LNCAP (cell line): ENCODE data around the gene CIT.

Source experiments
- TF ChIP-seq, protein P1 (sequence below): fragments of 450-650 bp; IDR thresholded peaks from 2 replicates; pipeline ENCODE4 v1.5.1; 2017; ENCODE audit warnings: mild to moderate bottlenecking

Gene CIT

DNA sequence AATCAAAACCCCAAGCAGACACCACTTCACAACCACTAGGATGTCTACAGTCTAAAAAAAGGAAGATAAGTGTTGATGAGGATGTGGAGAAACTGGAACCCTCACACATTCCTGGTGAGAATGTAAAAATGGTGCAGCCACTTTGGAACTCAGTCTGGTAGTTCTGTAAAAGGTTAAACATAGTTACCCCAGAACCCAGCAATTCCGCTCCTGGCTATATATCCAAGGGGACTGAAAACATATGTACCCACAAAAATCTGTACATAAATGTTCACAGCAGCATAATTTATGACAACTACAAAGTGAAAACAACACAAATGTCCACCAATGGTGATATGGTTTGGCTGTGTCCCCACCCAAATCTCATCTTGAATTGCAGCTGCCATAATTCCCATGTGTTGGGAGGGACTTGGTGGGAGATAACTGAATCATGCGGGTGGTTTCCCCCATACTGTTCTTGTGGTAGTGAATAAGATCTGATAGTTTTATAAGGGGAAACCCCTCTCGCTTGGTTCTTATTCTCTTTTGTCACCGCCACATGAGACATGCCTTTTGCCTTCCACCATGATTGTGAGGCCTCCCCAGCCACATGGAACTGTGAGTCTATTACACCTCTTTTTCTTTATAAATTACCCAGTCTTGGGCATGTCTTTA lies 162.4 kb downstream of the CIT start:
- TF ChIP-seq, protein P1, sequence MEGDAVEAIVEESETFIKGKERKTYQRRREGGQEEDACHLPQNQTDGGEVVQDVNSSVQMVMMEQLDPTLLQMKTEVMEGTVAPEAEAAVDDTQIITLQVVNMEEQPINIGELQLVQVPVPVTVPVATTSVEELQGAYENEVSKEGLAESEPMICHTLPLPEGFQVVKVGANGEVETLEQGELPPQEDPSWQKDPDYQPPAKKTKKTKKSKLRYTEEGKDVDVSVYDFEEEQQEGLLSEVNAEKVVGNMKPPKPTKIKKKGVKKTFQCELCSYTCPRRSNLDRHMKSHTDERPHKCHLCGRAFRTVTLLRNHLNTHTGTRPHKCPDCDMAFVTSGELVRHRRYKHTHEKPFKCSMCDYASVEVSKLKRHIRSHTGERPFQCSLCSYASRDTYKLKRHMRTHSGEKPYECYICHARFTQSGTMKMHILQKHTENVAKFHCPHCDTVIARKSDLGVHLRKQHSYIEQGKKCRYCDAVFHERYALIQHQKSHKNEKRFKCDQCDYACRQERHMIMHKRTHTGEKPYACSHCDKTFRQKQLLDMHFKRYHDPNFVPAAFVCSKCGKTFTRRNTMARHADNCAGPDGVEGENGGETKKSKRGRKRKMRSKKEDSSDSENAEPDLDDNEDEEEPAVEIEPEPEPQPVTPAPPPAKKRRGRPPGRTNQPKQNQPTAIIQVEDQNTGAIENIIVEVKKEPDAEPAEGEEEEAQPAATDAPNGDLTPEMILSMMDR, result no peak

DNA sequence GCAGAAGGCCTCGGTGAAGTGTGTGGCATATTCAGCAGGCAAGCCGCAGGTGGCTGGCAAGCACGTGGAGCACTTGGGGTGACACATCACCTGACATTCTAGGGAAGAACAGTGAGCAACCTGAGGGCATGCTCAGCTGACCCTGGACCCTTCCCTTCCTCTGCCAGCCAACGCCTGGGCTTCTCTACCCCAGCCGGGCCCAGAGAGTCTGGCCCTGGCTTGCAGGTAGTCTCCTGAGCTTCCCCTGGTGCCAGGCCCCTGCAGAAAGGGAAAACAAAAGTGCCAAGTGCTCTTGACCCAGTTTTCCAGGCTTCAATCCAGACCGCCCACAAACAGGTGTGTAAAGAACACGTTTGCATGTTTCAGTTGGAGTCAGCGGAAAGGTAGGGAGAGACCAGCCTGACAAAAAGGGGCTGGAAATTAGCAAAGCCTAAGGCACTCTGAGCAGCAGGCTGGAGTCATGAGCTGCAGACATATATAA lies 163.5 kb downstream of the CIT start:
- TF ChIP-seq, protein P1, result no peak

DNA sequence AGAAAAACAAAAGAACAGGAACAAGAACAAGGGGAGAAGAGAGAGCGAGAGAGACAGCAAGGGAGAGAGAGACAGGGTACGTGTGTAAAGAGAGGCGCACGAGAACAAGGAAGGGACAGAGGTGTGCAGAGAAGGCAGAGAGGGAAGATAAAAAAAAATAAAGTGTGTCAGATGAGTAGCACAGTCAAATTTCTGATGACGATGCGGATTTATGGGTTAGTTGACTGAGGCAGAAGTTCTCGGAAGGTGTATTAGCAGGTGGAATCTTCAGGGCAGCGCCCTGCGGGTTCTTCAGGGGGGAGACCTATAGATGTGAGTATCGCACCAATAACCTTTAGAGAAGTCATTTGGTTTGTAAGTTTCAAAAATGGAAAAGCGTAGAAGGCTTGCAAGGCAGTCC lies 164.4 kb downstream of the CIT start:
- TF ChIP-seq, protein P1, result no peak

DNA sequence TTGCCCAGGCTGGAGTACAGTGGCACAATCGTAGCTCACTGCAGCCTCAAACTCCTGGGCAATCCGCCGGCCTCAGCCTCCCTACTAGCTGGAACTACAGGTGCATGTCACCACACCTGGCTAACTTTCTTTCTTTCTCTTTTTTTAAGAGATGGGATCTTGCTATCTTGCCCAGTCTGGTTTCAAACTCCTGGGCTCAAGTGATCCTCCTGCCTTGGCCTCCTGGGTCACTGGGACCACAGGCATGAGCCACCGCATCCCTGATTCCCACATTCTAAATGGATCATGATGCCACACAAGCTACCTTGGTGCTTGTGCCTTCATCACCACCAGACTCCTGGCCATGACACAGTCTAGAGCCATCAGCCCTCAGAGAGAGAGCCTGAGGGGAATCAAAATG lies 165.4 kb downstream of the CIT start:
- TF ChIP-seq, protein P1, result no peak

DNA sequence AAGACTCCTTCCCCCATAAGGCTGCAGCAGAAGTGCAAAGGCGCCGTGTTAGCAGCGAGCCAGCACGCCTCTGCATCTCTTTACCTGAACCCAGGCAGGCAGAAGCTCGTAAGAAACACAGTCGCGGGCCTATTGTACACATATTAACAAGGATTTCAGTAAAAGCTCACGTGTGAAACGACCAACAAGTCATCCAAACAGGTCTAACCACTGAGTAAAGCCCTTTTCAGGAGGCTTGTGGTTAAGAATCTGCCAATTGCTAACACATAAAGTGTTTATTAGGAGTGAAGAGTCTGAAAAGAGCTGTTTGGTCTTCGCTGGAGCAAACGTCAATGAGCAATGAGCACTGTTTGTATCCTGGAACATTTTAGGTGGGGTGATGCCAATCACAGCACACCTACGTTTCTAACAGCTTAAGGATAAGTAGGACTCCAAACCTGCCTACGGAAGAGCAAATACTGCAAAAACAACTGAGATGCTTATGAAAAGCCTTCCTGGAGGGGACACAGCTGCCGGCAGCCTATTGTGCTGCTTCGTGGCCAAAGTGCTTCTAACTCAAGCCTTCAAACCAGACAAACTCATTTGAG lies 166.1 kb downstream of the CIT start:
- TF ChIP-seq, protein P1, result no peak

DNA sequence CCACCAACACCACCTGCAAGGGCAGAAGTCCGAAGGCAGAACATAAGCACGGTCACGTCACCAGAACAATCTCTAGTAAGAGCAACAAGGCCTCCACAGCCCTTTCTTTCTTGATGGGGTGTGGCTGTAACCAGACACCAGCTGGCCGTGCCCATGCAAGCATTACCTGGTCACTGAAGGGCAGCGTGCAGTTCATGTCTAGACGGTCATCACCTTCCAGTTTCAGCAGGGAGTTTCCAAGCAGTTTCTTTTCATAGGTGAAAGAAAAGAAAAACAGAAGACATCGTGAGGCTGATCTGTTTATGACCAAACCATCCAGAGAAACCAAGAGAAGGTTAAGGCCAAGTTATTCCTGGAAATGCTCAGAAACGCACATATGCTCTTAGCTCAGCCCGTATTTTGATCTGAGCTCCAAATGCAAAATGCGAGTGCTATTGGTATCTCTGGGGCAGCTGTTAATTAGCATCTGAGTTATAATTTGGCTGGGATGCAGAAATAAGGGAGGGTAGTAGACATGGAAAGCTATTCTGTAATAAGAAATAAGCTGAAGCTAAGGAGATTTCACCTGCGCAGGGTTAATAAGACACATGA lies 166.7 kb downstream of the CIT start:
- TF ChIP-seq, protein P1, result no peak

DNA sequence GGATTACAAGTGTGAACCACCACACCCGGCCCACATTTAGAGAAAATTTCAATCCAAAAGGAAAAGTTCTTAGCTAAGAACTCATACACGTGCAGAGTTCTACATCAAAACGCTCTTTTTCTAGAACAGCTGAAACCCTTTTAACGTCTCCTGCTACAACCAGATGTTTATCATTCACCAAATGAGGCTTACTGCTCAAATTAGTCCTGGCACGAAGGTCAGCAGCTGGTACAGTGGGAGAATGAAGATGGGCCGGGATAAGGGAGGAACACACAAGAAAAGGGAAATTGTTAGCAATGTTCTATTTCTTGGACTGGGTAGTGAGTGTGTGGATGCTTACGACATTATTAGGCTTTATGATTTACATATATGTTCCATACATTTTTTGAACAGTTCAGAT lies 171.9 kb downstream of the CIT start:
- TF ChIP-seq, protein P1, result no peak
